Muscle layer of colon (tissue), 2 donors: Measurements from ENCODE around the gene TMEM80.
A peak's percentile ranks its signal among the peaks of the same experiment; 100 is the strongest.
"Not testable (repeated sequence)": the region's sequence is repeated elsewhere in the genome, so short reads cannot be mapped to it uniquely, and the experiment has no call there.

Source experiments
- H3K27ac ChIP-seq: one replicate; pipeline ENCODE4 v1.7.0; 2013; ENCODE audit warnings: low read depth, mild to moderate bottlenecking, low read length, moderate library complexity
- H3K27me3 ChIP-seq, 2 donors: one replicate each; pipeline ENCODE4 v1.7.0; 2013; ENCODE audit warnings: low read length in 2 of 2, mild to moderate bottlenecking in 2 of 2; ENCODE audit not compliant: insufficient read depth in 2 of 2, control insufficient read depth in 1 of 2
- H3K36me3 ChIP-seq: one replicate; pipeline ENCODE4 v1.7.0; 2013; ENCODE audit warnings: mild to moderate bottlenecking, low read length; ENCODE audit not compliant: insufficient read depth
- H3K4me1 ChIP-seq: one replicate; pipeline ENCODE4 v1.7.0; 2013; ENCODE audit warnings: mild to moderate bottlenecking, low read length; ENCODE audit not compliant: insufficient read depth
- H3K4me3 ChIP-seq, 2 donors: one replicate each; pipeline ENCODE4 v1.7.0; 2013; ENCODE audit warnings: low read length in 2 of 2, low read depth in 1 of 2, mild to moderate bottlenecking in 1 of 2, moderate library complexity in 1 of 2
- H3K9ac ChIP-seq: one replicate; pipeline ENCODE4 v1.7.0; 2013; ENCODE audit warnings: low read length
- H3K9me3 ChIP-seq: one replicate; pipeline ENCODE4 v1.7.0; 2013; ENCODE audit warnings: mild to moderate bottlenecking, low read length
- donor health status: abdominal sarcoma.
- donor health status: Adenocarcinoma of cecum.

Gene TMEM80

DNA sequence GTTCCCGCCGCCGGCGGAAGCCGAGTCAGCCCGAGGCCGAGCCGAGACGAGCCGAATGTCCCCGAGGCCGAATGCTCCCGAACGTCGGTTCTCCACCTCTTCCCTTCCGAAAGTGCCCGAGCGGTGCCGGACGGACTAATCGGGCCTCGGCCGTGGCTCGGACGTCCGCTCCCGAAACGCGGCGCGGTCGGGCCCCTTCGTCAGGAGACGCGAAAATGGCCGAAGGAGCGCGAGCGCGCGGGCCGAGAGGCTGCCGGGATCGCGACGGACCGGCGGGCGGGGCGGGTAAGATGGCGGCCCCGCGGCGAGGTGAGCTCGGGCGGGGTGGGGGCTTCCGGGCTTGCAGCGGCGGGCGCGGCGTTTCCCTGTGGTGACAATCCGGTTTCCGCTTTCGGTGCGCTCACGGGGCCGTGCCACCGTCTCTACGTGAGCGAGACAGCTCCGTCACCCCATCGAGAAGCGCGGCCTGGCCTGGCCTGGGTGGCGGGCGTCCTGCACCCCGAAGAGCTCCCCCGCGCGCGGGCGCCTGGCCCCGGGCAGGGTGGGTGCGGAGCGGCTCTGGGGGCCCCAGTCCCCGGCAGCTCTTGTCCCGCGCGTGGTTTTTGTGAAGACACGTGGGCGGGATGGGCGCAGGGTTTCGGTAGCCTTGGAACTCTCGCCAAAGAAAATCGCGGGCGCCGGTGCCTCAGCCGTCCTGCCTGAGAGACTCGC, at the start of gene TMEM80:
TSS of gene TMEM80 (plus strand) at position 279 of the 711 bp plus-strand sequence. CDS start at position 291, 12 bp downstream.
- H3K4me3 ChIP-seq: peak within 1 kb of the TSS; percentile 71 to 84
- H3K27ac ChIP-seq: peak within 1 kb of the TSS; percentile 98
- peaks cover 30% of the 10 kb centered on the region for H3K4me1 ChIP-seq
- H3K27me3 ChIP-seq: no peaks in the 10 kb centered on the region
- peak within 1 kb of the TSS; percentile 57 for H3K9ac ChIP-seq
- H3K9me3 ChIP-seq: no peaks in the 10 kb centered on the region
- H3K36me3 ChIP-seq: peaks cover 4% of the 10 kb centered on the region

DNA sequence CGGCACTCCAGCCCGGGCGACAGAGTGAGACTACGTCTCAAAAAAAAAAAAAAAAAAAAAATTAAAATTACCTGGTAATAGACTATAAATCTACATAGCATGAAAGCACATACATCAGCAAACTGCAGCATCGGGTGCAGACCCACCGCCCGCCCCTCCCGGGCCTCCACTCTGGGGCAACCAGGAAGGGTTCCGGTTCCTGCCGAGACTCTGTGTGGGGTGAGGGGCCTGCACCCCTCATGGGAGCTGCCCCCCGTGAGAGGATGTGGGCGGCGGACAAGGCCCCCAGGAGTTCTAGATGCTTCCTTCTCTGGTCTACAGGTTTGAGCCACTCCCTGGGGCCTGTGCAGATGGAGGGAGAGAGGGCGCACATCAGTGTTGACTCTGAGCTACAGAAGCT, 49.4 kb upstream of the TMEM80 start:
- no peak overlapping the region for H3K4me3 ChIP-seq
- H3K27ac ChIP-seq: no peak overlapping the region
- no peaks in the 10 kb centered on the region for H3K27me3 ChIP-seq
- H3K9me3 ChIP-seq: no peaks in the 10 kb centered on the region
- no peaks in the 10 kb centered on the region for H3K4me1 ChIP-seq
- H3K9ac ChIP-seq: no peak overlapping the region
- H3K36me3 ChIP-seq: peaks cover 17% of the 10 kb centered on the region

DNA sequence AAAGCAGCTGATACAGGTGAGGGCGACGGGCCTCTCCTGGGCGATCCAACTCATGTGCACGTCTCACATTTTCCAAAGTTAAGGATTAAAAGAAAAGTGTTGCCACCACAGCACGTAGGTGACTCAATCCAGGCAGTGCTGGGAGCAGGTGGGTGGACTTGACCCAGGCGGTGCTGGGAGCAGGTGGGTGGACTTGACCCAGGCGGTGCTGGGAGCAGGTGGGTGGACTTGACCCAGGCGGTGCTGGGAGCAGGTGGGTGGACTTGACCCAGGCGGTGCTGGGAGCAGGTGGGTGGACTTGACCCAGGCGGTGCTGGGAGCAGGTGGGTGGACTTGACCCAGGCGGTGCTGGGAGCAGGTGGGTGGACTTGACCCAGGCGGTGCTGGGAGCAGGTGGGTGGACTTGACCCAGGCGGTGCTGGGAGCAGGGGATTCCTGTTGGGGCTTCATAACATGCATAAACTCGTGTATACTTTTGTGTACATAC, 47.9 kb upstream of the TMEM80 start:
- H3K9me3 ChIP-seq, H3K27ac ChIP-seq, H3K4me1 ChIP-seq, H3K9ac ChIP-seq, H3K4me3 ChIP-seq, H3K36me3 ChIP-seq, H3K27me3 ChIP-seq: not testable (repeated sequence)

DNA sequence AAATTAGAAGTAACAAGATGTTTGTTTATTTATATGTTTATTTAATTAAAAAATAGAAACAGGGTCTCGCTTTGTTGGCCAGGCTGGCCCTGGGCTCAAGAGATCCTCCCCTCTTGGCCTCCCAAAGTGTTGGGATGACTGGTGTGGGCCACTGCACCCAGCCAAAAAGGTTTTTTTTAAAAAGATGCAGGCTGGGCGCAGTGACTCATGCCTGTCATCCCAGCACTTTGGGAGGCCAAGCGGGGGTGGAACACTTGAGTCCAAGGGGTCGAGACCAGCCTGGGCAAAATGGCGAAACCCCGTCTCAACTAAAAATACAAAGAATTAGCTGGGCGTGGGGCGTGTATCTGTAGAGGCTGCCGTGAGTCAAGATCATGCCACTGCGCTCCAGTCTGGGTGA, 45.1 kb upstream of the TMEM80 start:
- Histone ChIP-seq H3K9ac (no peak overlapping the region), H3K27ac (no peak overlapping the region), H3K4me1 (no peaks in the 10 kb centered on the region), H3K9me3 (no peaks in the 10 kb centered on the region), H3K4me3 (no peak overlapping the region), H3K36me3 (peaks cover 9% of the 10 kb centered on the region), H3K27me3 (no peaks in the 10 kb centered on the region)

DNA sequence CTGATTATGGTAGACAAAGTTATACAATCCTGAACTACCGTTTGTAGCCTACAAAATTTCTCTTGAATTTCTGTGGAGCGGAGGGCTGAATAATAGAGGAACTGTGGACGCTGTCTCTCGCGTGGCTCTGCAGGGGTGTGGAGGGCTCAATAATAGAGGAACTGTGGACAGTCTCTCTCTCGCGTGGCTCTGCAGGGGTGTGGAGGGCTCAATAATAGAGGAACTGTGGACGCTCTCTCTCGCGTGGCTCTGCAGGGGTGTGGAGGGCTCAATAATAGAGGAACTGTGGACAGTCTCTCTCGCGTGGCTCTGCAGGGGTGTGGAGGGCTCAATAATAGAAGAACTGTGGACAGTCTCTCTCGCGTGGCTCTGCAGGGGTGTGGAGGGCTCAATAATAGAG, 42.5 kb upstream of the TMEM80 start:
- not testable (repeated sequence) for H3K4me3 ChIP-seq, H3K36me3 ChIP-seq, H3K4me1 ChIP-seq, H3K27ac ChIP-seq, H3K9ac ChIP-seq, H3K27me3 ChIP-seq, H3K9me3 ChIP-seq

DNA sequence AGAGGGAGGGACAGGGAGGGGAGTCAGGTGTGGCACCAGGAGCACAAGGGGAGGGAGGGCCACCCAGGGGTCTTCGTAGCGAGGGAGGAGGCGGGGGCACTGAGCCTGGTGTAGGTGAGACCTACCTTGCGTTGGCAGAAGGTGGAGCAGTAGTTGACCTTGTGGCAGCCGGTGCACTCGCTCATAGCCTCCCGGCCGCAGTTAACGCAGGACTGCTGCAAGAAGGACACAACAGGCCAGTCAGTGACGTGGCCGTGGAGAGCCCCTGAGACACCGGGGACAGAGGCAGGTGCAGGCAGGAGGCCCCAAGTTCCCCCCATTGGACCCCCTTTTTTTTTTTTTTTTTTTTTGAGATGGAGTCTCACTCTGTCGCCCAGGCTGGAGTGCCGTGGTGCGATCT, 41.8 kb upstream of the TMEM80 start:
- Histone ChIP-seq H3K9ac (no peak overlapping the region), H3K4me1 (no peaks in the 10 kb centered on the region), H3K27ac (no peak overlapping the region), H3K27me3 (no peaks in the 10 kb centered on the region), H3K4me3 (no peak overlapping the region), H3K9me3 (no peaks in the 10 kb centered on the region), H3K36me3 (peaks cover 9% of the 10 kb centered on the region)

DNA sequence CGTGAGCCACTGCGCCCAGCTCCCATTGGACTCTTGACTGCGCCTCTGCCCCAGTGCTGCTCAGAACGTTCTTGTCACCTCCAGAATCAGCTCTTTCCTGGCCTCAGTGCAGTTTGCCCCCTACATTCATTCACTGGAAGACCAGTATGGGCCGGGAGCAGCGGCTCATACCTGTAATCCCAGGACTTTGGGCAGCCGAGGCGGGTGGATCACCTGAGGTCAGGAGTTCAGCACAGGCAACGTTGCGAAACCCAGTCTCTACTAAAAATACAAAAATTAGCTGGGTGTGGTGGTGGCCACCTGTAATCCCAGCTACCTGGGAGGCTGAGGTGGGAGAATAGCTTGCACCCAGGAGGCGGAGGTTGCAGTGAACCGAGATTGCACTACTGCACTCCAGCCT, 41.2 kb upstream of the TMEM80 start:
- H3K36me3 ChIP-seq, H3K27ac ChIP-seq, H3K4me3 ChIP-seq, H3K27me3 ChIP-seq, H3K4me1 ChIP-seq, H3K9ac ChIP-seq, H3K9me3 ChIP-seq: not testable (repeated sequence)

DNA sequence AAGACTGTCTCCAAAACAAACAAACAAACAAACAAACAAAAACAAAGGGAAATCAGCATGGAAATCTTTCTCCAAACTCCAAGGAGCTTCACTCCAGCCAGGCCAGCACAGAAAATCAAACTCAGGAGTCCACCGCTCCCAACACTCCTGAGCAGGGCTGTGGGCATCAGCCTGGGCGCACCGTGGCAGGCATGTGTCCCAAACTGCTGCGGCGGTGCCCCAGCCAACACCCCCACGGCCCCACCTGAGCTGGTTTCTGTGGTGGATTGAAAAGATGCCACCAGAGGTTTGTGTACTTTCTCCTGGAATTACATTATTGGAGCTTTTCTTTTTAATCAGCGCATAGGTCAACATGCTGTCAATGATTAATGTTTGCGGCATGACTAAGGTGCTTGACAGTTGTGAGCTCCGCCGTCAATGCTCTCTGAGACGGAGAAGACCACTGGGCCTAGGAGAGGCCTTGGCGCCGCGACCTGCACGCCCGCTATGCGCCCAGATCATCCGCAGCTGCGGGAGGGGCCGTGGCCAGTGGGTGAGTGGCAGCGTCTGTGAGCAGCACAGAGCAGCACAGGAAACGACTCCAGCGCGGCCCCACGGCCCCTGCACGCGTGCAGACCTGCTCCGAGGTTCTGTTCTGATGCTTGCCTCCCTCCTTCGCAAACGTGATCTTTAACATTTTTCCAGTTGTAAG, 40.4 kb upstream of the TMEM80 start:
- Histone ChIP-seq H3K9ac (no peak overlapping the region), H3K27ac (no peak overlapping the region), H3K9me3 (no peaks in the 10 kb centered on the region), H3K36me3 (no peaks in the 10 kb centered on the region), H3K4me3 (no peak overlapping the region), H3K27me3 (no peaks in the 10 kb centered on the region), H3K4me1 (no peaks in the 10 kb centered on the region)

DNA sequence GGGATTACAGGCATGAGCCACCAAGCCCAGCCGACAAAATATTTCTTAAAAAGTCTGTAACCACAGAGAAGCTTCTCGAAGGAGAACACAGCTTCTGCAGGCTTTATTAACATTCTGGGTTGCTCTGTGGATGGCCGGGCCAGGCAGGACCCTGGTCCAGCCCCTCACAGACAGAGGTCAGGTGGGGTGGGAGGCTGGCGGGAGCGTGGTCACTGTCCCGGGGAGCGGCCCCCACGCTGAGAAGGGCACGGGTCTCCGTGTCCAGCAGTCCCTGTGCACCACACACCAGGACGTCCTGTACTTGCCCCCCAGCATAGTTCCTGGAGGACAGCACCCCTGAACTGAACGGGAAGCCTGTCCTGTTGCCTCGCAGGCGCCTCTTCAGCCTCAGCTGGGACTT, 39.2 kb upstream of the TMEM80 start:
- no peak overlapping the region for H3K9ac ChIP-seq
- no peak overlapping the region for H3K4me3 ChIP-seq
- no peak overlapping the region for H3K27ac ChIP-seq
- H3K4me1 ChIP-seq: no peaks in the 10 kb centered on the region
- H3K27me3 ChIP-seq: no peaks in the 10 kb centered on the region
- no peaks in the 10 kb centered on the region for H3K36me3 ChIP-seq
- no peaks in the 10 kb centered on the region for H3K9me3 ChIP-seq

DNA sequence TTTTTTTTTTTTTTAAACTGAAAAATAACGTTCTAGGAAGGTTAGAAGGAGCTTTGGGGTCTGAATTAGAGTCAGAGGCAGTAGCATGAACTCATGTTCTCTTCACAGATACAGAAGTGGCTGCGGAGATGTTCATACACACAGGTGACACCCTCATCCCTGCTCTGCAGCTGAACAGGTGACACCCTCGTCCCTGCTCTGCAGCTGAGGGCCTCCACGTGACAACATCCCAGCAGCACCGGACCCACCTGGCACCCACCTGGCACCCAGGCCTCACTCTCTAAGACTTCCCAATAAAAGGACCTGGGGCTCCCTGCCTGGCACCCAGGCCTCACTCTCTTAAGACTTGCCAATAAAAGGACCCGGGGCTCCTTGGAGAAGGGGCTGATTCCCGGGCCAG, 38.8 kb upstream of the TMEM80 start:
- H3K36me3 ChIP-seq: no peaks in the 10 kb centered on the region
- no peaks in the 10 kb centered on the region for H3K9me3 ChIP-seq
- no peaks in the 10 kb centered on the region for H3K4me1 ChIP-seq
- H3K4me3 ChIP-seq: no peak overlapping the region
- no peak overlapping the region for H3K27ac ChIP-seq
- no peak overlapping the region for H3K9ac ChIP-seq
- H3K27me3 ChIP-seq: no peaks in the 10 kb centered on the region

DNA sequence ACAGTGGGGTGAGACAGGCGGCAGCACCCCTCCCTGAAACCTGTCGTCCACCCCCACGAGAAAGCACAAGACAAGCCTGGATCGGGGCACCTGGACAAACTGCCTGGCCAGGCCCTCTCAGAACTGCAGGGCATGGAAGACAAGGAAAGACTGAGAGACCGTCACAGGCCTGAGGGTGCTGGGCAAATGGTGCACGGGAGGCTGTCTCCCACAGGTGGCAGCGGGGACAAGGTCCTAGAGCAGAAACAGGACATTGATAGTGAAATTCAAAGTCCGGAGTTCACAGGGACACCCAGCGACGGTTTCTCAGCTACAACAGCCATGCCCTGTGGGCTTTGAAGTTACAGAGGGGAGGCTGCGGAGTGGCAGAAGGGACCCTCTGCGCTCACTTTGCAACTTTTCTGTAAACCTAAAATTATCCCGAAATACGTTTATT, 37.9 kb upstream of the TMEM80 start:
- peaks cover 2% of the 10 kb centered on the region for H3K4me1 ChIP-seq
- H3K36me3 ChIP-seq: no peaks in the 10 kb centered on the region
- H3K4me3 ChIP-seq: no peak overlapping the region
- no peak overlapping the region for H3K27ac ChIP-seq
- no peaks in the 10 kb centered on the region for H3K9me3 ChIP-seq
- no peak overlapping the region for H3K9ac ChIP-seq
- H3K27me3 ChIP-seq: no peaks in the 10 kb centered on the region
